Astrocyte (in vitro differentiated cells and primary cell): ENCODE measurements around the gene PTPRN2.

Experiments
- CTCF ChIP-seq: IDR thresholded peaks from 2 replicates; pipeline ENCODE4 v1.5.1; 2011; ENCODE audit warnings: low read depth, mild to moderate bottlenecking, inconsistent platforms, low read length, moderate library complexity; ENCODE audit not compliant: insufficient read depth
- EZH2 ChIP-seq: IDR thresholded peaks from 2 replicates; pipeline ENCODE4 v1.6.1; 2012; ENCODE audit warnings: mild to moderate bottlenecking, low read length, inconsistent platforms; ENCODE audit not compliant: insufficient read depth

GRCh38 chr7:157762824-157763223, 824.8 kb downstream of the PTPRN2 start:
- TF ChIP-seq CTCF (no peak), EZH2 (no peak)
